Neural cell (in vitro differentiated cells): ENCODE data around the gene BABAM2. TPM values are rescaled to one million over a fixed set of nuclear protein-coding genes. Genes with fewer than 3 reads are reported as not detected.

Experiments used
- H2AFZ ChIP-seq: fragments of 200-600, 300-800 bp; sonication (generic), shearing (Covaris generic); 2 replicates; pipeline ENCODE4 v1.6.0; 2014; ENCODE audit warnings: low read depth, mild to moderate bottlenecking, antibody characterized with exemption, low read length, moderate library complexity
- H3F3A ChIP-seq: fragments of 200-600 bp; shearing (Covaris generic); 2 replicates; pipeline ENCODE4 v1.6.1; 2016; ENCODE audit warnings: mild to moderate bottlenecking, moderate library complexity, mixed read lengths, antibody characterized with exemption, low read length; ENCODE audit not compliant: insufficient read depth, poor library complexity, severe bottlenecking
- H3K27ac ChIP-seq: fragments of 200-600, 300-800 bp; sonication (generic), shearing (Covaris generic); 2 replicates; pipeline ENCODE4 v1.5.1; 2014; ENCODE audit warnings: mild to moderate bottlenecking, low read length, moderate library complexity
- H3K27me3 ChIP-seq: fragments of 300-800, 200-600 bp; sonication (generic), shearing (Covaris generic); 2 replicates; pipeline ENCODE4 v1.6.0; 2014; ENCODE audit warnings: mild to moderate bottlenecking, low read depth, low read length, moderate library complexity; ENCODE audit not compliant: insufficient read depth
- H3K36me3 ChIP-seq: fragments of 300-800, 200-600 bp; sonication (generic), shearing (Covaris generic); 2 replicates; pipeline ENCODE4 v1.5.1; 2014; ENCODE audit warnings: mild to moderate bottlenecking, antibody characterized with exemption, low read length, moderate library complexity; ENCODE audit not compliant: insufficient read depth
- H3K4me2 ChIP-seq: fragments of 300-800, 200-600 bp; sonication (generic), shearing (Covaris generic); 2 replicates; pipeline ENCODE4 v1.6.0; 2014; ENCODE audit warnings: mild to moderate bottlenecking, low read length
- H3K4me3 ChIP-seq: fragments of 300-800, 200-600 bp; sonication (generic), shearing (Covaris generic); 2 replicates; pipeline ENCODE4 v1.5.1; 2014; ENCODE audit warnings: mild to moderate bottlenecking, low read length, moderate library complexity
- H3K79me2 ChIP-seq: fragments of 200-600 bp; shearing (Covaris generic); replicated peaks from 2 replicates; pipeline ENCODE4 v1.6.0; 2014; ENCODE audit warnings: mild to moderate bottlenecking, low read length, moderate library complexity; ENCODE audit not compliant: insufficient read depth
- H3K9ac ChIP-seq: fragments of 300-800, 200-600 bp; sonication (generic), shearing (Covaris generic); 2 replicates; pipeline ENCODE4 v1.6.1; 2016; ENCODE audit warnings: mild to moderate bottlenecking, low read length, mixed read lengths
- H3K9me2 ChIP-seq: fragments of 200-600 bp; shearing (Covaris generic); 2 replicates; pipeline ENCODE4 v1.6.1; 2016; ENCODE audit warnings: mild to moderate bottlenecking, low read length, mixed read lengths; ENCODE audit not compliant: insufficient read depth
- H3K9me3 ChIP-seq: fragments of 200-600, 300-800 bp; sonication (generic), shearing (Covaris generic); 2 replicates; pipeline ENCODE4 v1.6.1; 2016; ENCODE audit warnings: mild to moderate bottlenecking, mixed run types, low read length, moderate library complexity, mixed read lengths
- H4K20me1 ChIP-seq: fragments of 200-600 bp; shearing (Covaris generic); 2 replicates; pipeline ENCODE4 v1.6.1; 2016; ENCODE audit warnings: mild to moderate bottlenecking, mixed run types; ENCODE audit not compliant: insufficient read depth
- CTCF ChIP-seq: fragments of 450-650 bp; IDR thresholded peaks from 2 replicates; pipeline ENCODE4 v1.5.1; 2014; ENCODE audit warnings: antibody characterized with exemption, mild to moderate bottlenecking, moderate library complexity; ENCODE audit not compliant: poor library complexity, severe bottlenecking
- EP300 ChIP-seq: fragments of 450-650 bp; conservative IDR thresholded peaks from 2 replicates; pipeline ENCODE4 v1.6.1; 2014; ENCODE audit warnings: antibody characterized with exemption, mild to moderate bottlenecking, moderate library complexity; ENCODE audit not compliant: poor library complexity, severe bottlenecking
- EZH2 ChIP-seq: fragments of 200-600, 300-800 bp; shearing (Covaris generic), sonication (generic); IDR thresholded peaks from 2 replicates; pipeline ENCODE4 v1.6.1; 2014; ENCODE audit warnings: antibody characterized with exemption, low read length, borderline replicate concordance, mild to moderate bottlenecking; ENCODE audit not compliant: insufficient read depth, poor library complexity, severe bottlenecking
- MXI1 ChIP-seq: fragments of 450-650 bp; conservative IDR thresholded peaks from 2 replicates; pipeline ENCODE4 v1.6.1; 2014; ENCODE audit warnings: antibody characterized with exemption, mild to moderate bottlenecking; ENCODE audit not compliant: poor library complexity, severe bottlenecking
- POLR2AphosphoS5 ChIP-seq: IDR thresholded peaks from 2 replicates; pipeline ENCODE4 v1.6.1; 2012
- RAD21 ChIP-seq: fragments of 450-650 bp; conservative IDR thresholded peaks from 2 replicates; pipeline ENCODE4 v1.6.1; 2014; ENCODE audit warnings: antibody characterized with exemption, mild to moderate bottlenecking, moderate library complexity
- REST ChIP-seq: IDR thresholded peaks from 2 replicates; pipeline ENCODE4 v1.6.1; 2012; ENCODE audit warnings: borderline replicate concordance
- SMC3 ChIP-seq: fragments of 450-650 bp; conservative IDR thresholded peaks from 2 replicates; pipeline ENCODE4 v1.6.1; 2014; ENCODE audit warnings: antibody characterized with exemption, mild to moderate bottlenecking, moderate library complexity; ENCODE audit not compliant: poor library complexity
- TAF1 ChIP-seq: IDR thresholded peaks from 2 replicates; pipeline ENCODE4 v1.6.1; 2012; ENCODE audit warnings: low read depth
- polyA plus RNA-seq: library from polyadenylated mRNA; depleted of rRNA; stranded (reverse); fragments of >200 nt; gene quantifications from 2 replicates; pipeline ENCODE4 v1.2.3, GENCODE V29; 2014

The BABAM2 gene
- polyA plus RNA-seq, 1 donor from 2014 or later = 15.3 TPM

- H3F3A ChIP-seq = no peaks in the 10 kb centered on the region
- H4K20me1 ChIP-seq = no peaks in the 10 kb centered on the region
- no peak overlapping the region for H3K9ac ChIP-seq
- H3K9me3 ChIP-seq = no peaks in the 10 kb centered on the region
- no peaks in the 10 kb centered on the region for H3K27me3 ChIP-seq
- H3K79me2 ChIP-seq = no peaks in the 10 kb centered on the region
- H3K4me2 ChIP-seq = no peak overlapping the region
- TF ChIP-seq EP300 (no peak), CTCF (no peak), SMC3 (no peak), MXI1 (no peak), TAF1 (no peak), REST (no peak), RAD21 (no peak), EZH2 (no peak), POLR2AphosphoS5 (no peak)
- no peak overlapping the region for H3K27ac ChIP-seq
- H2AFZ ChIP-seq = no peak overlapping the region
- H3K36me3 ChIP-seq = no peaks in the 10 kb centered on the region
- H3K9me2 ChIP-seq = no peaks in the 10 kb centered on the region
- H3K4me3 ChIP-seq = no peak overlapping the region
These were observed 402.0 kb downstream of the BABAM2 start for GRCh38 chr2:28292491-28292890.

- no peaks in the 10 kb centered on the region for H3K36me3 ChIP-seq
These were observed 402.9 kb downstream of the BABAM2 start for GRCh38 chr2:28293416-28293815.

More at GRCh38 chr2:28293416-28293815, 402.9 kb downstream of the BABAM2 start:
- Histone ChIP-seq H2AFZ (no peak overlapping the region), H3K27ac (no peak overlapping the region), H3K9ac (no peak overlapping the region), H3K9me2 (no peaks in the 10 kb centered on the region), H3K27me3 (no peaks in the 10 kb centered on the region), H4K20me1 (no peaks in the 10 kb centered on the region), H3F3A (no peaks in the 10 kb centered on the region), H3K4me3 (no peak overlapping the region), H3K4me2 (no peak overlapping the region), H3K79me2 (no peaks in the 10 kb centered on the region), H3K9me3 (no peaks in the 10 kb centered on the region)
- TF ChIP-seq TAF1 (no peak), SMC3 (no peak), EZH2 (no peak), EP300 (no peak), POLR2AphosphoS5 (no peak), REST (no peak), MXI1 (no peak)
